Tibial nerve (tissue), 4 donors: ENCODE data around the gene DHRS13.

Experiments
- EP300 ChIP-seq, 2 donors: sonication (generic); formaldehyde crosslinking; IDR thresholded peaks; one replicate each; pipeline ENCODE4 v1.6.1; 2017; ENCODE audit warnings: antibody characterized with exemption in 2 of 2, mild to moderate bottlenecking in 1 of 2
- POLR2A ChIP-seq, 2 donors: fragments of 450-650 bp; IDR thresholded peaks; one replicate each; pipeline ENCODE4 v1.6.1; 2017; ENCODE audit warnings: antibody characterized with exemption in 2 of 2, mild to moderate bottlenecking in 2 of 2, moderate library complexity in 2 of 2
- TF ChIP-seq, protein P1 (sequence below), 5 experiments: fragments of 200-600 bp in 3 of 5; fragments of 450-650 bp in 2 of 5; sonication (generic) in 3 of 5; IDR thresholded peaks; one replicate each; pipeline ENCODE4 v1.5.1; 2016 to 2019; ENCODE audit warnings: antibody characterized with exemption in 5 of 5, mild to moderate bottlenecking in 3 of 5, moderate library complexity in 2 of 5

GRCh38 chr17:28951991-28952975 is 49.4 kb upstream of the DHRS13 start:
- TF ChIP-seq, protein P1, sequence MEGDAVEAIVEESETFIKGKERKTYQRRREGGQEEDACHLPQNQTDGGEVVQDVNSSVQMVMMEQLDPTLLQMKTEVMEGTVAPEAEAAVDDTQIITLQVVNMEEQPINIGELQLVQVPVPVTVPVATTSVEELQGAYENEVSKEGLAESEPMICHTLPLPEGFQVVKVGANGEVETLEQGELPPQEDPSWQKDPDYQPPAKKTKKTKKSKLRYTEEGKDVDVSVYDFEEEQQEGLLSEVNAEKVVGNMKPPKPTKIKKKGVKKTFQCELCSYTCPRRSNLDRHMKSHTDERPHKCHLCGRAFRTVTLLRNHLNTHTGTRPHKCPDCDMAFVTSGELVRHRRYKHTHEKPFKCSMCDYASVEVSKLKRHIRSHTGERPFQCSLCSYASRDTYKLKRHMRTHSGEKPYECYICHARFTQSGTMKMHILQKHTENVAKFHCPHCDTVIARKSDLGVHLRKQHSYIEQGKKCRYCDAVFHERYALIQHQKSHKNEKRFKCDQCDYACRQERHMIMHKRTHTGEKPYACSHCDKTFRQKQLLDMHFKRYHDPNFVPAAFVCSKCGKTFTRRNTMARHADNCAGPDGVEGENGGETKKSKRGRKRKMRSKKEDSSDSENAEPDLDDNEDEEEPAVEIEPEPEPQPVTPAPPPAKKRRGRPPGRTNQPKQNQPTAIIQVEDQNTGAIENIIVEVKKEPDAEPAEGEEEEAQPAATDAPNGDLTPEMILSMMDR (IDR thresholded peaks at IDR 0.05) = peak in 3 of 5 experiments; percentile 5 to 25 (median 14)
- TF ChIP-seq EP300 (IDR thresholded peaks at IDR 0.05) (peak; percentile 85 to 88), POLR2A (IDR thresholded peaks at IDR 0.05) (peak in 1 of 2 donors; percentile 24)
